Smooth muscle cell (in vitro differentiated cells): Measurements from ENCODE around the gene NAXE. TPM values are rescaled to one million over a fixed set of nuclear protein-coding genes. Genes with fewer than 3 reads are reported as not detected.
"Not testable (repeated sequence)": the region's sequence is repeated elsewhere in the genome, so short reads cannot be mapped to it uniquely, and the experiment has no call there.

Source experiments
- DNase-seq: peaks from one replicate; lab custom pipeline; 2025; ENCODE audit not compliant: unreplicated experiment; lab: John Stamatoyannopoulos, UW
- H2AFZ ChIP-seq: fragments of 200-600 bp; sonication (generic); 2 replicates; pipeline ENCODE4 v1.6.0; 2016; ENCODE audit warnings: antibody characterized with exemption, low read depth, mild to moderate bottlenecking
- H3F3A ChIP-seq: fragments of 200-600 bp; sonication (generic); 2 replicates; pipeline ENCODE4 v1.6.0; 2017; ENCODE audit warnings: antibody characterized with exemption, low read depth
- H3K27ac ChIP-seq: fragments of 200-600 bp; sonication (generic); 2 replicates; pipeline ENCODE4 v1.5.1; 2016; ENCODE audit warnings: low read depth, mild to moderate bottlenecking
- H3K27me3 ChIP-seq: fragments of 200-600 bp; sonication (generic); 2 replicates; pipeline ENCODE4 v1.6.1; 2016; ENCODE audit warnings: low read depth, mild to moderate bottlenecking
- H3K36me3 ChIP-seq: fragments of 200-600 bp; sonication (generic); 2 replicates; pipeline ENCODE4 v1.5.1; 2016; ENCODE audit warnings: low read depth
- H3K4me1 ChIP-seq: fragments of 200-600 bp; sonication (generic); 2 replicates; pipeline ENCODE4 v1.5.1; 2016; ENCODE audit warnings: low read depth
- H3K4me2 ChIP-seq: fragments of 200-600 bp; sonication (generic); 2 replicates; pipeline ENCODE4 v1.6.0; 2016; ENCODE audit warnings: mild to moderate bottlenecking
- H3K4me3 ChIP-seq: fragments of 200-600 bp; sonication (generic); 2 replicates; pipeline ENCODE4 v1.5.1; 2016; ENCODE audit warnings: mild to moderate bottlenecking
- H3K79me2 ChIP-seq: fragments of 200-600 bp; sonication (generic); 2 replicates; pipeline ENCODE4 v1.6.0; 2016; ENCODE audit warnings: low read depth, mild to moderate bottlenecking
- H3K9ac ChIP-seq: fragments of 200-600 bp; sonication (generic); 2 replicates; pipeline ENCODE4 v1.6.0; 2016; ENCODE audit warnings: low read depth
- H3K9me3 ChIP-seq: fragments of 200-600 bp; sonication (generic); replicated peaks from 2 replicates; pipeline ENCODE4 v1.5.1; 2016; ENCODE audit warnings: low read depth
- H4K20me1 ChIP-seq: fragments of 200-600 bp; sonication (generic); 2 replicates; pipeline ENCODE4 v1.6.0; 2016; ENCODE audit warnings: low read depth
- WGBS: methylation state at CpG from one replicate; pipeline ENCODE4 v1.1.7; 2016; ENCODE audit warnings: low lambda C conversion rate; 5-methylcytosine and 5-hydroxymethylcytosine counted together
- polyA plus RNA-seq: library from polyadenylated mRNA; unstranded; fragments of >200 nt; fragmentation: Nextera tagmentation; extraction: Ambion mirVana; gene quantifications from 2 replicates; pipeline ENCODE4 v1.2.1, GENCODE V29; 2016
- total RNA-seq: library from RNA; depleted of rRNA; stranded (reverse); fragments of >200 nt; gene quantifications from 2 replicates; pipeline ENCODE4 v1.2.3, GENCODE V29; 2014
- TF ChIP-seq, protein P1 (sequence below): fragments of 200-600 bp; sonication (generic); IDR thresholded peaks from 2 replicates; pipeline ENCODE4 v1.5.1; 2017; ENCODE audit warnings: borderline replicate concordance, mild to moderate bottlenecking, antibody characterized with exemption; ENCODE audit not compliant: insufficient read depth, poor library complexity, severe bottlenecking

The NAXE gene
- total and polyA plus RNA-seq, 2 experiments from 2014 or later: 50.5 to 72.5 TPM

DNA sequence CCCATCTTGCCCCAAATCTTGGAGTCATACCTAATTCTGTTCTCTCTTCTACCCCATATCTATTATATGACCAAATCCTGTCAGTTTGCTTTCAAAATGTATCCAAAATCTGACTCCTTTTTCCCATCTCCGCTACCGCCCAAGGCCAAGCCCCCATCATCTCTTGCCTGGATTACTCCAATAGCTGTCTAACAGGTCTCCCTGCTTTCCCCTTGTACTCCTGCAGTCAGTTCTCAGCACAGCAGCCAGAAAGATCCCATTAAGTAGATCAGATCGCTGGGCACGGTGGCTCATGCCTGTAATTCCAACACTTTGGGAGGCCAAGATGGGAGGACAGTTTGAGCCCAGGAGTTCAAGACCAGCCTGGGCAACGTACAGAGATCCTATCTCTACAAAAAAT is 39.1 kb upstream of the NAXE start:
- Histone ChIP-seq H4K20me1 (no peaks in the 10 kb centered on the region), H3K27ac (no peak overlapping the region), H3F3A (no peaks in the 10 kb centered on the region), H3K9me3 (no peaks in the 10 kb centered on the region), H3K4me3 (no peak overlapping the region), H3K27me3 (no peaks in the 10 kb centered on the region), H3K36me3 (no peaks in the 10 kb centered on the region), H2AFZ (no peak overlapping the region), H3K9ac (no peak overlapping the region), H3K79me2 (no peaks in the 10 kb centered on the region), H3K4me2 (no peak overlapping the region), H3K4me1 (no peaks in the 10 kb centered on the region)
- TF ChIP-seq, protein P1, sequence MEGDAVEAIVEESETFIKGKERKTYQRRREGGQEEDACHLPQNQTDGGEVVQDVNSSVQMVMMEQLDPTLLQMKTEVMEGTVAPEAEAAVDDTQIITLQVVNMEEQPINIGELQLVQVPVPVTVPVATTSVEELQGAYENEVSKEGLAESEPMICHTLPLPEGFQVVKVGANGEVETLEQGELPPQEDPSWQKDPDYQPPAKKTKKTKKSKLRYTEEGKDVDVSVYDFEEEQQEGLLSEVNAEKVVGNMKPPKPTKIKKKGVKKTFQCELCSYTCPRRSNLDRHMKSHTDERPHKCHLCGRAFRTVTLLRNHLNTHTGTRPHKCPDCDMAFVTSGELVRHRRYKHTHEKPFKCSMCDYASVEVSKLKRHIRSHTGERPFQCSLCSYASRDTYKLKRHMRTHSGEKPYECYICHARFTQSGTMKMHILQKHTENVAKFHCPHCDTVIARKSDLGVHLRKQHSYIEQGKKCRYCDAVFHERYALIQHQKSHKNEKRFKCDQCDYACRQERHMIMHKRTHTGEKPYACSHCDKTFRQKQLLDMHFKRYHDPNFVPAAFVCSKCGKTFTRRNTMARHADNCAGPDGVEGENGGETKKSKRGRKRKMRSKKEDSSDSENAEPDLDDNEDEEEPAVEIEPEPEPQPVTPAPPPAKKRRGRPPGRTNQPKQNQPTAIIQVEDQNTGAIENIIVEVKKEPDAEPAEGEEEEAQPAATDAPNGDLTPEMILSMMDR: no peak
- no peak for DNase-seq
- WGBS: 76% methylated on average over 5 of the region's 5 CpGs

DNA sequence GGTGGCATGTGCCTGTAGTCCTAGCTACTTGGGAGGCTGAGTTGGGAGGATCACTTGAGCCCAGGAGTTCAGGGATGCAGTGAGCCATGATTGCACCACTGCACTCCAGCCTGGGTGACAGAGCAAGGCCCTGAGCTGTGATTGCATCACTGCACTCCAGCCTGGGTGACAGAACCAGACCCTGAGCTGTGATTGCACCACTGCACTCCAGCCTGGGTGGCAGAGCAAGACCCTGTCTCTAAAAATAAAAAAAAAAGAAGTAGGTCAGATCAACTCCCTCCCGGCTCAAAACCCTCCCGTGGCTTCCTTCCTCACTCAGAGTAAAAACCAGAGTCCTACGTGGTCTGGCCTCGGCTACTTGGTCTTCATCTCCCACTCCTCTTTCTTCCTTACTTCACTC is 38.6 kb upstream of the NAXE start:
- H2AFZ ChIP-seq, H3K4me2 ChIP-seq, DNase-seq, H3K79me2 ChIP-seq, H3K4me3 ChIP-seq, H3K27me3 ChIP-seq, H4K20me1 ChIP-seq, H3K4me1 ChIP-seq, H3K9ac ChIP-seq, H3K27ac ChIP-seq, H3F3A ChIP-seq, H3K9me3 ChIP-seq, H3K36me3 ChIP-seq: not testable (repeated sequence)
- WGBS: 87% methylated on average over 4 of the region's 4 CpGs

DNA sequence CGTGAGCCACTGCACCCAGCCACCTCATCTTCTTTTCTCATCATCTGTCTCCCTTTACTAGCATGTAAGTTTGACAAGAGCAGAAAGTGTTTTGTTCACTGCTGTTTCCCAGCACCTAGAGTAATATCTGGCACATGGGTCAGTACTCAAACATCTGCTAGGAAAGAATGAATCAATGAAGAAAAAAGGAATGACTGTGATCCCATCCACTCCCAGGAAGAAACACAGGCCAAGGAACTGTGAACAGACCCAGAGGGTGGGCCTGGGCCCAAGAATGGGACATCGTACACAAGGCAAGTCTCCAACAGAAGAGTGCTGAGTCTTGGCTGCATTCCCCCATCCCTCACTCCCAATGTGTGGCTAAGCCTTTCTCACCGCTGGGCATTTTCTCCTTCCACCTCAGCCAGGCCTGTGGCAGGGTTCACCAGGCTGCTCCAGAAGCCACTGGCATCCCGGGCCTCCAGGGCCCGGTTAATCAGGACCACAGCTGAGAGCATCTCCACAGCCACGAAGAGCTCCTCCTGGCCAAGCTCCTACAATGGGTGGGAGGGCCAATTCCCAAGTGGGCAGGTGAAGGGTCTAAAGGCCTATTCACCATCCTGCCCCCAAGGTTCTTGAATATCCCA is 37.6 kb upstream of the NAXE start:
- TF ChIP-seq, protein P1: no peak
- 97% methylated on average over 6 of the region's 6 CpGs for WGBS
- no peaks in the 10 kb centered on the region for H3K9me3 ChIP-seq
- H3F3A ChIP-seq: no peaks in the 10 kb centered on the region
- H4K20me1 ChIP-seq: no peaks in the 10 kb centered on the region
- no peak for DNase-seq
- H3K79me2 ChIP-seq: no peaks in the 10 kb centered on the region
- H2AFZ ChIP-seq: no peak overlapping the region
- no peaks in the 10 kb centered on the region for H3K4me1 ChIP-seq
- H3K27ac ChIP-seq: no peak overlapping the region
- H3K4me3 ChIP-seq: no peak overlapping the region
- H3K9ac ChIP-seq: no peak overlapping the region
- H3K36me3 ChIP-seq: no peaks in the 10 kb centered on the region
- H3K4me2 ChIP-seq: no peak overlapping the region
- H3K27me3 ChIP-seq: no peaks in the 10 kb centered on the region

DNA sequence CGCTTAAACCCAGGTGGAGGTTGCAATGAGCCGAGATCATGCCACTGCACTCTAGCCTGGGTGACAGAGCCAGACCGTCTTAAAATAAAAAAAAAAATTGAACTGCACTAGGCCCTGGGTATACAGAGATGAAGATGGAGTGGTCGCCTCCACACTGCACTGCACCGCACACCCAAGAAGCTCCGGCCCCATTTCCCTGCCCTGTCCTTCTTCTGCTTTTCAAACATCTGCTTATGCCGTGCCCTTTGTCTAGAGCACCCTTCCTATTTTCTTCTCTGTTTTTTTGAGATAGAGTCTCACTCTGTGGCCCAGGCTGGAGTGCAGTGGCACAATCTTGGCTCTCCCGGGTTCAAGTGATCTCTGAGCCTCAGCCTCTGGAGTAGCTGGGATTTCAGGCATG is 36.6 kb upstream of the NAXE start:
- H3K4me3 ChIP-seq: no peak overlapping the region
- H3K27ac ChIP-seq: no peak overlapping the region
- H3K27me3 ChIP-seq: no peaks in the 10 kb centered on the region
- no peaks in the 10 kb centered on the region for H3K79me2 ChIP-seq
- no peaks in the 10 kb centered on the region for H3K36me3 ChIP-seq
- no peak overlapping the region for H3K9ac ChIP-seq
- no peaks in the 10 kb centered on the region for H4K20me1 ChIP-seq
- no peak overlapping the region for H3K4me2 ChIP-seq
- 85% methylated on average over 8 of the region's 8 CpGs for WGBS
- H3K4me1 ChIP-seq: no peaks in the 10 kb centered on the region
- no peaks in the 10 kb centered on the region for H3F3A ChIP-seq
- no peak overlapping the region for H2AFZ ChIP-seq
- no peak for DNase-seq
- TF ChIP-seq, protein P1: no peak
- H3K9me3 ChIP-seq: no peaks in the 10 kb centered on the region
